Skeletal muscle tissue (tissue), 4 donors: ENCODE measurements around the gene PCDHGA2. TPM values are rescaled to one million over a fixed set of nuclear protein-coding genes. Genes with fewer than 3 reads are reported as not detected.
"Not testable (repeated sequence)": the region's sequence is repeated elsewhere in the genome, so short reads cannot be mapped to it uniquely, and the experiment has no call there.

Source experiments
- H3K27ac ChIP-seq: one replicate; pipeline ENCODE4 v1.7.0; 2013; ENCODE audit warnings: mild to moderate bottlenecking, low read depth, low read length, inconsistent platforms
- H3K27me3 ChIP-seq, 3 donors: one replicate each; pipeline ENCODE4 v1.7.0; 2013; ENCODE audit warnings: low read length in 3 of 3; ENCODE audit not compliant: control insufficient read depth in 3 of 3, insufficient read depth in 3 of 3
- H3K36me3 ChIP-seq, 3 donors: one replicate each; pipeline ENCODE4 v1.7.0; 2013; ENCODE audit warnings: low read length in 3 of 3; ENCODE audit not compliant: control insufficient read depth in 3 of 3, insufficient read depth in 3 of 3
- H3K4me1 ChIP-seq, 3 donors: one replicate each; pipeline ENCODE4 v1.7.0; 2013; ENCODE audit warnings: low read length in 3 of 3, mild to moderate bottlenecking in 3 of 3; ENCODE audit not compliant: control insufficient read depth in 3 of 3, insufficient read depth in 3 of 3
- H3K4me3 ChIP-seq, 3 donors: one replicate each; pipeline ENCODE4 v1.7.0; 2013; ENCODE audit warnings: low read length in 3 of 3
- H3K9ac ChIP-seq, 3 donors: one replicate each; pipeline ENCODE4 v1.7.0; 2013; ENCODE audit warnings: low read length in 3 of 3, mild to moderate bottlenecking in 3 of 3, moderate library complexity in 2 of 3, low read depth in 1 of 3
- H3K9me3 ChIP-seq, 3 donors: one replicate each; pipeline ENCODE4 v1.7.0; 2013; ENCODE audit warnings: low read length in 3 of 3; ENCODE audit not compliant: control insufficient read depth in 3 of 3
- total RNA-seq: library from RNA; depleted of rRNA; stranded (reverse); fragments of >200 nt; gene quantifications from one replicate; pipeline ENCODE4 v1.2.3, GENCODE V29; 2014
- donor health status: Osteomylitis.

Gene PCDHGA2
- 1.6 TPM for total RNA-seq

DNA sequence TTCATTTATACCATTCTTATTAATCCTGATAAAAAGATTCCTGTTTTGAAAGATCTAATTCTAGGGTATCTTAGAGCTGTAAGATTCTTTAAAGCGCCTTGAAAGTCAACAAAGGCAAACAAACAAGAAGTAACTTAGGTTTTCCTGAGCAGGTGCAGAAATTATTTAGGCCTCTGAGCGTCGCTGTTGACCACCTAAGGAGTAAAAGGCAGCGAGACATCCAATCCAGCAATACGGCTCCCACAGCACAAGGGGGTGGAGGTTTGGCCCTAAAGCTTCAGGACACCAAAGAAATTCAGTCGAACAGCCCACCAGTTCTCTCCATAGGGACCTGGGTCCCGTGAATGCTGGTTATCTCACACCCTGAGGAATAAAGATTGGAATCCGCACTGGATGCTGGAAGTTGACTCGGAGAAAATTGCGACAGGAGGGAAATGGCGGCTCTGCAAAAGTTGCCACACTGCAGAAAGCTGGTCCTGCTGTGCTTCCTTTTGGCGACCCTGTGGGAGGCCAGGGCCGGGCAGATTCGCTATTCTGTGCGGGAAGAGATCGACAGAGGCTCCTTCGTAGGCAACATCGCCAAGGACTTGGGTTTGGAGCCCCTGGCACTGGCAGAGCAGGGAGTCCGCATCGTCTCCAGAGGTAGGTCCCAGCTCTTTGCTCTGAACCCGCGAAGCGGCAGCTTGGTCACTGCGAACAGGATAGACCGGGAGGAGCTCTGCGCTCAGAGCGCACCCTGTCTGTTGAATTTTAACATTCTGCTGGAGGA, at the start of gene PCDHGA2:
Gene PCDHGA2, plus strand, starts transcription at position 223 of the 769 bp plus-strand sequence.
- H3K9me3 ChIP-seq, result peaks cover 4 to 34% (median 18%) of the 10 kb centered on the region in 3 donors
- peak within 1 kb of the TSS in 2 of 3 donors; percentile 61 to 64 for H3K9ac ChIP-seq
- peak within 1 kb of the TSS; percentile 60 for H3K27ac ChIP-seq
- H3K4me3 ChIP-seq, result peak within 1 kb of the TSS; percentile 48 to 74 (median 74)
- no peaks in the 10 kb centered on the region for H3K4me1 ChIP-seq
- peaks cover 0 to 9% (median 3%) of the 10 kb centered on the region in 3 donors for H3K27me3 ChIP-seq
- H3K36me3 ChIP-seq, result no peaks in the 10 kb centered on the region

DNA sequence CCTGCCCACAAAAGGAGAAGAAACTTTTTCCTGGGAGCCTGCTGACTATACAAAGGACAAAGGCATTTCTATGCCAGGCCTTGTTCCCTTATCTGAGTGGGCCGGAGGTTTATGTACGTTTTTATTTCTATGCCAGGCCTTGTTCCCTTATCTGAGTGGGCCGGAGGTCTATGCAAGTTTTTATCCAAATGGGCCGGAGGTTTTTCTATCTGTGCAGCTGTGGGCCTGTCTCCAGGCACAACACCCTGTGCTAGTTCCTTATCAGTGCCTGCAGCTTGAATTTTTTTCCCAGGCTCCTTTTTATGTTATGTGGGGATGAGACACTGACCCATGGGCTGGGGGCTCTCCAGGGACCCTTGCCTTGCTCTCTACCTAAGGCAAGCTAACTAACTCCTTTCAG, 40.2 kb upstream of the PCDHGA2 start:
- H3K4me3 ChIP-seq, result peak overlapping the region in 1 of 3 donors; percentile 10
- H3K27me3 ChIP-seq, result no peaks in the 10 kb centered on the region
- no peak overlapping the region for H3K9ac ChIP-seq
- no peaks in the 10 kb centered on the region for H3K4me1 ChIP-seq
- H3K27ac ChIP-seq, result no peak overlapping the region
- peaks cover 0 to 3% (median 0%) of the 10 kb centered on the region in 3 donors for H3K36me3 ChIP-seq
- H3K9me3 ChIP-seq, result peaks cover 4 to 24% (median 6%) of the 10 kb centered on the region in 3 donors

DNA sequence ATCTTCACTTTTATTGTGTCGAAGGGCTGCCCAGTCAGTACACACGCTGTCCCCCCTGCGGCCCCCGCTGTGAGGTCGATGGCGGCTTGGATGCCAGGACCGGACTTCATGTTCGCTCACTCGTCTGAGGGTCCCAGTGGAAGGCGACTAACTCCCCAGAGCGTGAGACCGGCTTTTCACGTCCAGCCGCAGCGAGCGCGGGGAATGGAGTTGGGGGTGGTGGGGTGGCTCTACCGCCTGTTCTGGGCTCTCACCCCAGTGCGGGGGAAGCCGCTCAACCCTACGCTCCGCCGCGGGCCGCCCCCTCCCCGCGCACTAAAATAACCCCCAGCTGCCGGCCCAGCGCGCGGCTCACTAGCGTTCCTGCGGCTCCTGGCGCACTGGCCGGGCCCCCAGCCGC, 34.8 kb upstream of the PCDHGA2 start, which contains the start of gene SLC25A2:
Gene SLC25A2, minus strand, starts transcription at position 294 of the 400 bp plus-strand sequence. Its CDS starts 184 bp downstream, at position 110.
- Histone ChIP-seq H3K9ac (no peak within 1 kb of the TSS), H3K4me1 (no peaks in the 10 kb centered on the region), H3K27me3 (no peaks in the 10 kb centered on the region), H3K27ac (no peak within 1 kb of the TSS), H3K4me3 (no peak within 1 kb of the TSS), H3K9me3 (peaks cover 9 to 33% (median 16%) of the 10 kb centered on the region in 3 donors), H3K36me3 (peaks cover 0 to 2% (median 0%) of the 10 kb centered on the region in 3 donors)

DNA sequence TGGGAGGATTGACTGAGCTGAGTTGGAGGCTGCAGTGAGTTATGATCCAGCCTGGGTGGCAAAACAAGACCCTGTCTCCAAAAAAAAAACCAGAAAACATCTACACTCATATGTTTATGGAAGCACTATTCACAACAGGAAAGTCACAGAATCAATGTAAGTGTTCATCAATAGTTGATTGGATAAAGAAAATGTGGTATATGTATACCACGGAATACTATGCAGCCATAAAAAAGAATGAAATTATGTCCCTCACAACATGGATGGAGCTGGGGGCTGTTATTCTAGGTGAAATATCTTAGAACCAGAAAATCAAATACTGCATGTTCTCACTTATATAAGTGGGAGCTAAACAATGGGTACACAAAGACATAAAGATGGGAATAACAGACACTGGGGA, 31.9 kb upstream of the PCDHGA2 start:
- peaks cover 0 to 2% (median 0%) of the 10 kb centered on the region in 3 donors for H3K36me3 ChIP-seq
- H3K4me1 ChIP-seq, result no peaks in the 10 kb centered on the region
- no peak overlapping the region for H3K27ac ChIP-seq
- H3K27me3 ChIP-seq, result no peaks in the 10 kb centered on the region
- peak overlapping the region in 1 of 3 donors; percentile 13 for H3K4me3 ChIP-seq
- no peak overlapping the region for H3K9ac ChIP-seq
- peaks cover 9 to 20% (median 18%) of the 10 kb centered on the region in 3 donors for H3K9me3 ChIP-seq

DNA sequence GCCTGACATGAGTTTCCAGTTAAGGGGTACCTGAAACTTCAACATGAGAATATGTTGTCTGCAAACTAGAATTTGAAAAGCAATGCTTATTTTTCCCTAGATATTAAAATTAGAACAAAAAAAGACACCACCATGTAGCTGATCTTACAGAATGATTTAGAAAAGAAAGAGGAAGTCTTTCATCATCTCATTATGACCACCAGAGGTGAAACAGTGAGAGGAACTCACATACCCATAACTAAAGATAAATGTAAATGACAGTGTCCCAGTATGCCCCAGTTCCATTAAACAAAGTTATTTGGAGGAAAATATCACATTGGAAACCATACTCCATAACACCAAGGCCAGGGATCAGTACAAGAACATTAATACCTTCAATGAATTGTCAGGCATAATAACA, 24.8 kb upstream of the PCDHGA2 start:
- Histone ChIP-seq H3K4me3 (no peak overlapping the region), H3K9me3 (peaks cover 0 to 10% (median 8%) of the 10 kb centered on the region in 3 donors), H3K4me1 (peaks cover 4 to 7% (median 4%) of the 10 kb centered on the region in 3 donors), H3K27me3 (no peaks in the 10 kb centered on the region), H3K36me3 (peaks cover 7 to 16% (median 10%) of the 10 kb centered on the region in 3 donors), H3K9ac (no peak overlapping the region), H3K27ac (no peak overlapping the region)

DNA sequence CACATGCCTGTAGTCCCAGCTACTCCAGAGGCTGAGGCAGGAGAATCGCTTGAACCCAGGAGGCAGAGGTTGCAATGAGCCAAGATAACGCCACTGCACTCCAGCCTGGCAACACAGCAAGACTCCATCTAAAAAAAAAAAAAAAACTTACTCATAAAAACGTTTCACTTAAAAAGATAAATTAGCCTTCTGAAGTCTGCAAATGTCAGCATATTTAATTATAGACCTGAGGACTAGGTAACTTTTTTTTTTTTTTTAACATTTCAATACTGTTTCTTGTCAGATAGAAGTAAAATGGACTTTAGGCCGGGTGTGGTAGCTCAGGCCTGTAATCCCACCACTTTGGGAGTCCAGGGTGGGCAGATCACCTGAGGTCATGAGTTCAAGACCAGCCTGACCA, 21.6 kb upstream of the PCDHGA2 start:
- H3K27ac ChIP-seq, H3K9ac ChIP-seq, H3K4me3 ChIP-seq, H3K27me3 ChIP-seq: not testable (repeated sequence)
- H3K36me3 ChIP-seq, result peaks cover 15 to 27% (median 19%) of the 10 kb centered on the region in 3 donors
- H3K9me3 ChIP-seq, result peaks cover 2 to 21% (median 8%) of the 10 kb centered on the region in 3 donors
- peaks cover 4 to 28% (median 14%) of the 10 kb centered on the region in 3 donors for H3K4me1 ChIP-seq

DNA sequence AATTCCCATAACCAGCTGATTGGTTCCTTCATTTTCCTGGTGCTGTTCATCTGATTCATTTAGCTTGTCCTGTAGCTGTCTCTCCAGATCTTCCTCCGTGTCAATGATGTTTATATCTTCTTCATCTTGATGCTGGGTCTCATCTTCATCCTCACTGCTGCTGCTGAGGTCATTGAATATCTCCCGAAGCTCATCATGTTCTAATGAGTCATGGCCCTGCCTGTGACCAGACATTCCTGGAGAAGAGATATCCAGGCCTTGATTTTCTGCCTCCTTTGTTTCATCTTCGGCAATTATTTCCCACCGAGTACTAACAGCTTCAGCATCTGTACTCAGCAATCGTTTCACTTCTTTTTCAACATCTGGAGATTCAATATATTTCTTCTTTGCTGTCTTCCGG, 19.4 kb upstream of the PCDHGA2 start:
- no peaks in the 10 kb centered on the region for H3K27me3 ChIP-seq
- peak overlapping the region; percentile 98 for H3K27ac ChIP-seq
- H3K9ac ChIP-seq, result no peak overlapping the region
- H3K36me3 ChIP-seq, result peaks cover 15 to 27% (median 19%) of the 10 kb centered on the region in 3 donors
- peaks cover 4 to 28% (median 14%) of the 10 kb centered on the region in 3 donors for H3K4me1 ChIP-seq
- peak overlapping the region; percentile 93 to 99 (median 96) for H3K4me3 ChIP-seq
- peaks cover 2 to 19% (median 8%) of the 10 kb centered on the region in 3 donors for H3K9me3 ChIP-seq

DNA sequence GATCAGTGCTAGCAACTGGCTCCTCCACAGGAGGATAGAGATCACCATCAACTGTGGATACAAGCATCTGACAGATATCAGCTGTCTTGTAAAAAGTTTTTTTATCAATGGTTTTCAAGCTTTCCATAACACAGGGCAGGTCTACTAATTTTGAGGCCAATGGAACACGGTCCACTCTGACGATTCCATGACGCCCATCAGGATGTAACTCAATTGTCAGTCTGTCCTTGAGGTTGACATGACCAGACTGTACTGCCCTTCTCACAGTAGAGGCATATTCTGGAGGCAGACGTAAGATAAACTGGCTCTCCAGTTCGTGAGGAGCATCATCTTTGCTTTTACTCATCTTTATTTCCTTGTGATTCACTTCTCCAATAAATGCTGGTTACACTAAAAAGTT, 18.9 kb upstream of the PCDHGA2 start:
- H3K4me1 ChIP-seq, result peaks cover 4 to 28% (median 14%) of the 10 kb centered on the region in 3 donors
- H3K36me3 ChIP-seq, result peaks cover 15 to 27% (median 19%) of the 10 kb centered on the region in 3 donors
- no peaks in the 10 kb centered on the region for H3K27me3 ChIP-seq
- peak overlapping the region; percentile 98 for H3K27ac ChIP-seq
- H3K4me3 ChIP-seq, result peak overlapping the region; percentile 93 to 99 (median 96)
- peaks cover 2 to 23% (median 8%) of the 10 kb centered on the region in 3 donors for H3K9me3 ChIP-seq
- H3K9ac ChIP-seq, result peak overlapping the region in 2 of 3 donors; percentile 95 to 97

DNA sequence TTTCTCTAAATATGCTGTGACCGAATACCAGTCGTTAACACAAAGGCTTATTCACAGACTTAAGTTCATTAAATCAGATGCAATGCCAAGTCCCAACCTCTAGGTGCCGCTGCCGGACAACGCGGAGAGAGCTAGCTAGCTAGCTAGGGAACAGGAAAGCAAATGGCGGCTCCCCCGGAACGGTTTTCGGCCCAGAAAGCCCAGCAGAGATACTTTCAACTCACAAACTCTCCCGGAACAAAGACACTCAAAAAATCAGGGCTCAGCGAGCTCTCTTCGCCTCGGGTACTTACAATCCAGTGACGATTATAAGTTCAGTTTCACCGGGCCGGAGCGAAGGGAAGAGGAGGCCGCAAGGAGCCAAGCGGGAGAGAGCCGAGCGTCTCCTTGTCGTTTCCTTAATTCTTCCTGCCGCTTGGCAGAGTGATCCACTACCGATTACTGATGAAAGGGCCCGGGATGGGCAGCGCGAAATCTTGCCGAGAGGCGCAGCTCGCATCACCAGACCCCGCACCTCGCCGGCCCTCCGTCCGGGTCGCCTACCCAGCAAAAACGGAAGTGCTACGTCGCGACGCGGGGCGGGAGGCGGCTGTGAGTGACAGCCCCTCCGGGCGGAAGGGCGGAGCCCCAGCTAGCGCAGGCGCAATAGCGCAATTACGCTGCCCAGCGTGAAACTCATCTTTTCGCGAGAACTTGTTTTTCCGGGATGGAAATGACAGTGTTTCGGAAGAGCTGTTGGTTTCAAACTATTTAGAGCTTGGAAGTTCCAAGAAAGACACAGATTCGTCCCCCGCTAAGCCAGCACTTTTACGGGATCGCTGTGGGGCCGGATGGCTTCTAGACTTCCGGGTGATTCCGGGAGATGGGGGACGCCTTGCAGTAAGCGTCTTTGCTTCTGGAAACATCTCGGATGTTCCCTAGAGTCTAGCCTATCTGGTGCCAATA, 18.1 kb upstream of the PCDHGA2 start, which contains the start of gene TAF7:
Gene TAF7, minus strand, starts transcription at position 560 of the 945 bp plus-strand sequence. CDS start 740 bp downstream, outside the sequence.
- Histone ChIP-seq H3K4me3 (peak within 1 kb of the TSS; percentile 93 to 99 (median 96)), H3K9me3 (peaks cover 2 to 20% (median 7%) of the 10 kb centered on the region in 3 donors), H3K9ac (peak within 1 kb of the TSS; percentile 95 to 99 (median 97)), H3K27ac (peak within 1 kb of the TSS; percentile 98), H3K27me3 (no peaks in the 10 kb centered on the region), H3K36me3 (peaks cover 15 to 27% (median 19%) of the 10 kb centered on the region in 3 donors), H3K4me1 (peaks cover 4 to 28% (median 14%) of the 10 kb centered on the region in 3 donors)
